Measurements from ENCODE around the gene IL5.
A peak's percentile ranks its signal among the peaks of the same experiment; 100 is the strongest.

- no peak for TF ChIP-seq YY1 (IDR thresholded peaks at IDR 0.05; ENCODE audit: low read depth)
- TF ChIP-seq EP300 (IDR thresholded peaks at IDR 0.05; ENCODE audit: borderline replicate concordance) = peak; percentile 37; the same call in 1 of the 2 replicates
- no peak for TF ChIP-seq RAD21 (IDR thresholded peaks at IDR 0.05; ENCODE audit: low read depth)
- TF ChIP-seq CEBPB (IDR thresholded peaks at IDR 0.05) = no peak
- peak; percentile 99 for TF ChIP-seq MAX (IDR thresholded peaks at IDR 0.05)
- TF ChIP-seq FOXM1 (IDR thresholded peaks at IDR 0.05; ENCODE audit: borderline replicate concordance, low read depth) = no peak
- TF ChIP-seq REST (IDR thresholded peaks at IDR 0.05; ENCODE audit: low read depth) = no peak
- peak; percentile 88 for TF ChIP-seq TAF1 (IDR thresholded peaks at IDR 0.05; ENCODE audit: low read depth)
- peak; percentile 52; the same call in 1 of the 2 replicates for TF ChIP-seq EGR1 (IDR thresholded peaks at IDR 0.05)
- 0 out of 2 replicates have a peak, but pooled peaks have one; percentile 45 for TF ChIP-seq ZBTB7A (IDR thresholded peaks at IDR 0.05; ENCODE audit: low read depth)
- TF ChIP-seq USF1 (IDR thresholded peaks at IDR 0.05) = peak; percentile 99
- TF ChIP-seq NFIC (IDR thresholded peaks at IDR 0.05) = 0 out of 2 replicates have a peak, but pooled peaks have one; percentile 30
- TF ChIP-seq TEAD4 (IDR thresholded peaks at IDR 0.05) = peak; percentile 23; the same call in 1 of the 2 replicates
- 0 out of 2 replicates have a peak, but pooled peaks have one; percentile 40 for TF ChIP-seq CREB1 (IDR thresholded peaks at IDR 0.05; ENCODE audit: low read depth)
Observed at GRCh38 chr5:132556763-132557477, 13.6 kb upstream of the IL5 start, which contains the start of gene RAD50.

Data from Ishikawa (cell line).